GM19025 (cell line): Measurements from ENCODE around the gene SPATA31C1.
"Not testable (repeated sequence)": the region's sequence is repeated elsewhere in the genome, so short reads cannot be mapped to it uniquely, and the experiment has no call there.

Source experiments
- ATAC-seq: cut with Tn5 transposase; IDR thresholded peaks from one replicate; pipeline ENCODE4 v1.9.1; 2021; ENCODE audit warnings: mild to moderate bottlenecking, low read depth, moderate library complexity; ENCODE audit not compliant: unreplicated experiment

Gene SPATA31C1

DNA sequence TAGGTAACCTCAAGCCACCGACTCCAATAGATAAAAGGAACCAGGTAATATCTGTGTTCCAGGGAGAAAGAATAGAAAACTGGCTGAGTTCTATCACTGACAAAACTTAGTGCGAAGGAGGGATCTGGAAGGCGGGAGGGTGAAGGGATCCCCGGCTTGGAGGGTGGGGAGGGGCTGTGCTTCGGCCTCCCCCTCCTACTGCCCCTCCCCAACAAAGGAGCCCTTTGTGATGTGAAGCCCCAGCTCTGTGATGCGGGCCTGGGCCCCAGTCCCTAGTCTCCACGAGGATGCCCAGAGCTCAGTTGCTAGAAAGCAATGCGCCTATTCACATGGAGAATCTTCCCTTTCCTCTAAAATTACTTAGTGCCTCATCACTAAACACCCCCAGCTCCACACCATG lies at the start of gene SPATA31C1:
Gene SPATA31C1, plus strand, starts transcription at position 301 of the 400 bp plus-strand sequence.
- ATAC-seq = not testable (repeated sequence)

DNA sequence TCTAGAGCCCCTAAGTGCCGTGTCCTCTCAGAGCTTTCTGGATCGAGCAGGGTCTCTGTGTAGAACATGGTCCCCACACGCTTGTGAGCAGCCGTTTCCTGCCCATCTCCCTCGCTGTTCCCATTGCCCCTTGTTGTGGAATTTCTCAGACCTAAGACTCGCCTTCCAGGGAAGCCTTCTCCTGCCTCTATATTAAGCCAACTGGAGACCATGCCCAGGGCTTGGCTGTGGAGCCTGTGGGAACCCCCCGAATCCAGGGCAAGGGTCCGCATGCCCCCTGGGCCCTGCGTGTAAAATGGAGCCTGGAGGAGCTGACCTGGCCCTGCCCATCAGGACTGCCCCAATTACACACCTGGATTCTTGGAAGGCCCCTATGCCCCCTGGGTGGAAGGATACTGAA lies 49.6 kb upstream of the SPATA31C1 start:
- no peak for ATAC-seq

DNA sequence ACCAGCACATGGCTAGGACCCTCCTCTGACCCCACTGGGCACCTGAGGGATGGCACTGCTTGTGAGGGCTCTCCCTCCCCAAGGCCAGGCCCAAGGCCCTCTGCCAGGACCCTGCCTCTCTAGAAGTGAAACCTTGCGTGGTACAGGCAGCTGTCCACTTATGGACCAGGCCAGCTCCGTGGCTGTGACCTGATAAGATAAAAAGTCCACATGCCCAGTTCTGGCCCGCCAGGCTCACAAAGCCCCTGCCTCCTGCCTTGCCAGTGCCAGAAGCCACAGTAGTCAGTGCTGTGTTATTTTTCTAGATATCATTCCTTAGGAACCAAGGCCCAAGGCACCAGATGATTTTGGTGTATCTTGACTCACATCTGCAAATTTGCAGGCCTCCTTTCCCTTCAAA lies 49.1 kb upstream of the SPATA31C1 start:
- ATAC-seq = no peak

DNA sequence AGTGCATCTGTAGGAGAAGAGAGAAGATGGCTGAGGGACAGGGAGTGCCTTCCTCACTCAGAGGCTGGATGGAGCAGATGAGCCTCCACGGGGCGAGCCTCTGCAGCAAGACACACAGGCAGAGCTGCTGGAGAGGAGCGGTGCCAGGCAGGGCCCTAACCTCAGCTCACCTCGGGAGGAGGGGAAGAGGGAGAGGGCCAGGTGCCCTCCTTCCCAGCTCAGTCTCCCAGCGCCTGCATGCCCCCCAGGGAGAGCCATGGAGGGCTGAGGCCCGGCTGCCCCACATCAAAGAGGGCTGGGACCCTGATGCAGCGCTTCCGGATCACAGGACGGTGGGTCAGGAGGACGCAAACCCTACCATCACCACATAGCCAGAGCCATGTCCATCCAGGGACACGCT lies 48.7 kb upstream of the SPATA31C1 start:
- ATAC-seq = no peak

DNA sequence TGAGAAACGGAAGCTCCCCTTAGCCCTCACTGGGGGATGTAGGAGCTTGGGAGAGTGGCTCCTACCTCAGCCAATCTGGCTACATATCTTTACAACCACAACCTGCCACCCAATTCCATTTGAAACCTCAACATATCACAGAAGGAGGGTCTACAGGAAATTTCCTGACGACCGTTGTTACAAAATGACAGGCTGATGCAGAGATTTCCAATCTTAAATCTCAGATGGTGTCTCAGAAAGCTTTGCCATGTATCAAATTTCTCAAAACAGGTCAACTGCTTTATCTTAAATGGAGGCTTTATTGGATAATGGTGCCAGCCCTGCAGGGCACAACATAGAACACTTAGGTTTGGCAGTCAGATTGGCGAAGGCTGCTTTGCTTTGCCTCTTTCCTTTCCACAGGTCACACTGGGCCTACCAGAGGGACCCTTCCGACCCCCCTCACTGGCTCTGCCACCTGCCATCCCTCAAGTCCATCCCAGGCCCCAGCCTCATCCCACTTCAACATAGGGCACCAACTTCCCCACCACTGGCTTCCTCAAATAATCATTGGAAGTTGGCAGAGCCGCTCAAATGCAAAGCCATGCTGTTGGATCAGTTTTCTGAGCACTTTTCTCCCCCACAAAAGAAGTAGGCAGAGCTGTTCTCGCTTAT lies 46.2 kb upstream of the SPATA31C1 start:
- ATAC-seq = no peak

DNA sequence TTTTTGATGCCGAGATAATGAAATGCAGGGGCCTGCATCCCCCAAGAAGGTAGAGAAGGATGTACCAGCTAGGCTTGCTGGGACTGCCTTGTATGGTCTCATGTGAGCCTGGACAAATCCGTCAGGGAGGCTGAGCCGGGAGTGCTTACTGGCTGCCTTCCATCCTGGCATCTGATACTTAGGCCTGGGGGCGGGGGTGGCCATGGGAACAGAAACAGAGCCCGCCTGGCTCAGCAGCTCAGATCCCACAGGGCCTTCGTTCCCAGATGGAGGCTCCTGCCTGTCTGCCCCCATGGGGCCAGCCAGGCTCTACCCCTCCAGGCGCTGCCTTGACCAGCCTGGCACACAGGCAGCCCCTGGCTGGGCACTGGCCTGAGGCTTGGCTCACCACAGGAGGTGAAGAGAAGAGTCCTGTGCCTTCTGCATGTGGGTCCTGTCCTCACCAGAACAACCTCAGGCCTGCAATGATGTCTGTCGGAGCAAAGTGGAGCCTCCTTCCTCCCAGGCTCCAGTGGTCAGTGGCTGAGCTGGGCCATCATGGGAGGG lies 45.6 kb upstream of the SPATA31C1 start:
- ATAC-seq = no peak

DNA sequence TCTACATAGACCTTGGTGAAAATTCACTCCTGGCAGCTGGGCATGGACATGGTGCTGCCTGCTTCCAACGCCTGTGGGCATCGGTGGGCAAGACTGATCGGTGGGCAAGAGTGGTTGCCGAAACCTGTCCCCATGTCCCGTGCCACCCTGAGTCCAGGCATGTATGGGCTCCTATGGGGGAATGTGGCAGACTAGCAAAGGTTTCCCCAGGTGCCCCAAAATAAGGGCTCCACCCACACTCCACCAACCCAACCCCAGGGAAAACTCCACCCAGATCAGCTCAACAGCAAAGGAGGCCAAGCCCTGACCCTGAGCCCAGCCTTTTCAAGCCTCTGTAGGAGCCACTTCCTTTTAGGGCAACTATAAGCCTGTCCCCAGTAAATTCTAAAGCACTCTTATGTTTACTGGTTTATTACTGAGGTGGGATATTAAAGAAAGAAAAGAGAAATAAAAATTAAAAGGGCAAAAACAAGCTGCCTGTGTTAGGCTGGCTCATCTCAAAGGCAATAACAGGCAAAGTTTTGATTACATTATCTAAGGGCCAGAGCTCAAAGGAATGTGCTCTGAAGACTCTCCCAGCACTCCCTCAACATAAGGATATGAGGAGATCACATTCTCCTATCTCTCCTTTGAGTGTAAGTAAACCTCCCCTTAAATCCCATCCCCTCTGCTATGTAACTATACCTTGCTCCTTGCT lies 44.0 kb upstream of the SPATA31C1 start:
- no peak for ATAC-seq

DNA sequence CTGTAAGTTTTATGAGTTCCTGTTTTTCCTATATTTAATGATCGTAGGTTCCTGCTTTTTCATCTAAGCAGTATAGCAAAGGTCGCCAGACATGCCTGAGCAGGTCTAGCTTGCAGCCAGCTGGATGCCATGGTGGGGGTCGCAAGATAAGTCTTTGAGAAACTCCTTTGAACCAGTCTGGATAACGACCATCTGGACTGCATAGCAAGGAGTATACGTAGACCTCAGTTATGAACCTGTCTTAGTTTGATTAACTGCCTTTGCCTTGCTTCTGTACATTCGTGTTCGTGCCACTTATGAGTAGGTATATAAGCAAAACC lies 43.5 kb upstream of the SPATA31C1 start:
- no peak for ATAC-seq

DNA sequence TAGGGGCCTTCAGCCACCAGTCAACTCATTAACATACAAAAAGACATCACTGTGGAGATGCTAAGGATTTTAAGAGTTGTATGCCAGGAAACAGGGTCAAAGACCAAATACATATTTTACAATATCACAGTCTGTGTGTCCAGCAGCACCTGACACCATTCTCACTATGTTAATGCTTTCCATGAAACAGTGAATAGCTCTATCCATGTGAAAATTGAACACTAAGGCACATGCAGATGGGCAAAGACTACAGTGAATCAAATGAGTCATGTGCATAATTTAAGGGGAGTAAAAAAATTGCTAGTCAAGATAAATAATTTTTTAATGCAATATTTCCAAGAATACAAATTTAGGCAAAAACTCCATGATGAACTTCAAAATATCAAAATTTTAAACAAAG lies 42.7 kb upstream of the SPATA31C1 start:
- no peak for ATAC-seq

DNA sequence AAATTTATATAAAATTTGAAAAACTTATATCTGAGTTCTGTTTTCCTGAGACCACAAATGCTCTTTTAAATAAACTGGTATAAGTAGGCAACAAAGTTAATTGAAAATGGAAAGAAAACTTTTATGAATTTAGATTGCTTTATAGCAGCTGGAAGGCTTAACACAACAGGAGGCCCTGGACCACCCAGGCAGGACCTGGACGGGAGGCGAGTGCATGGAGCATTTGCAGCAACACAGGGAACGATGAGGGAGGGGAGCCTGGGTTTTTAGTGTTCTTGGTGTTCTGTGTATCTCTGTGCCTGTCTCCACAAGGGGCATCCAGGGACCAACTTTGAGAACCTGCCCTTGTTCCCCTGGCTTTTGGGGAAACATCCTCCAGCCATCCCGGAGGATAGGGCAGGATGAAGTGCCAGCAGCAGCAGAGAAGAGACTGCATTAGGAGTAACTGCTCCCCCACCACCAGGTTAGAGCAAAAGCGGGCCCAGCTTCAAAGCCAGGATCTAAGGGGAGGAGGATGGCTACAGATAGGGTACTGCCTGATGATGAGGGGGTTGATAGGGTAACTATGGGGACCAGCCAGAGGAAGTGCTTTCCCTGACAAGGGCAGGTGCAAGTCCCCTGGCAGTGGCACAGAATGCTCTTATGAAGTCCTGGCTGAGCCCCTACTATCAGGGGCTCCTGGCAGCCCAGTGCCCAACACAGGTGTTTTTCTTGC lies 41.8 kb upstream of the SPATA31C1 start:
- no peak for ATAC-seq

DNA sequence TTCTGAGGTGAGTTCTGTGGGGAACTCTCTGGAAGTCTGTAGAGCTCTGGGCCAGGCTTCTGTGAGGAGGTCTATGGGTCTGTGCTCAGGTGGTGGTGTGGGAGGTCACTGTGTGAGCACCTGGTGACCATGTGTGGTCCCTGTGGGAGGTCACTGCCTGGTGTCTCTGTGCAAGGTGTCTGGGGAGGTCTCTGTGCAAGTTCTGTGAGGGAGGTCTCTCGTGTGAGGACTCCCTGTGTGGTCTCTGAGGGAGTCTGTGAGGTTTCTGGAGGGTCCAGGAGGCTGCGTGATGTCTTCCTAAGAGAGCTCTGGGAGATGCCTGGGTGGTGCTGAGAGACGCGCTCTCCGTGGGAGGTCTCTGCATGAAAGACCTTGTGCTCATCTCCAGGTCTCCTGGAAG lies 41.1 kb upstream of the SPATA31C1 start:
- ATAC-seq = no peak

DNA sequence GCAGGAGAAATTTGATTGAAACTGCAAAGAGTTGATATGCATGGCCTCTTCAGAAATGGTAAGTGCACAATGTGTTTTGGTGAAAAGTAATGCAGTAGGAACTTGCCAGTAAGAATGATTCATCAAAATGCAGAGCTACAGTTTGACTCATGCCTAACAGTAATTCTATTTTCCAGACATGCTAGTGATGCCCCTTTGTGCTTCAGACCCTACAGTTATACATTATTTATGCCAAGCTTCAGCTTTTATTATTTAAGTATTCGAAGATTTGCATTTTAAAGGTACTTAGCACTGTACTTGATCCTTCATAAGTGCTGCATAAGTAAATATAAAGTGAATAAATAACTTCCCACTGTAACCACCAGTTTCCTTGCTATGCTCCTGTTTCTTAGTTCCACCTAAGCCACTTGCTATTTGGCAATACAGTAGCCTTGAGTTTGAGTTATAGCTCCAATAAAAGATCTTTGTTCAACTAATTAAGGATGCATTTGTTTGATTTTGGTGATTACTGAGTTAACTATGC lies 38.7 kb upstream of the SPATA31C1 start:
- ATAC-seq = no peak

DNA sequence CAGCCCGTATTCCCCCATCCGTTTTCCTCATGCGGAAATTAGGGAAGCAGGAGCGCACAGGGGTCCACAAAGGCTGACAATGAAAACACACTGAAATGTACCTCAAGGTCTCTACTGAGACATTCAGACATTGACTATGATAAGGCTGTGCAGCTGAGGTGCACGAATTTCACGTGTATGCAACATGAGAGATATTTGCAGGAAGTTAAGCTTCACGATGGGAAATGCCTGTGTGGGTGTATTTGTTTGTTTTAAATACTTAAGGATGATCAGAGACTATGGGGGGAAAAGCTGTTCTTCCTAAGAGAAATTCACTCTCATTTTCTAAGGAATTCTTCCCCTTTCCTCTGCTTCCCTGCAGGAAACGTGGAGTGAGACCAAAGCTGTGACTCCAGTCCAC lies 37.6 kb upstream of the SPATA31C1 start:
- ATAC-seq = no peak

DNA sequence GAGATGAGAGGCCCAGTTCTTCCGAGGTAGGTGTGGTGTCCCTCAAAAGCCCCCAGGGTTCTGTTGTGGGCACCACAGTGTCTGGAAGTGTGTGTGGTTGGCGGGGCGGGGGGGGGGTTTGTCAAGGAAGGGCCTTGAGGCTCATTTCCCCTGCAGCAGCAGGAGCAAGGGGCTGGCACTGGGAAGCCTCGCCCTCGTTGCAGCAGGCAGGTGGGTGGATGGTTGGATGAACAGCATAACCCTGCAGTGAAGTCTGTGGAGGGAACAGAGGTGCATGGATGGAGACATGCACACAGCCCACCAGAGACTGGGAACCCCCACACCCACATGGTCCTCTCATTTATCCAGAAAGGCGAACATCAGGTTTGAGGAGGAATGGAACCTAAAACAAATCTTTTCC lies 37.1 kb upstream of the SPATA31C1 start:
- ATAC-seq = no peak

DNA sequence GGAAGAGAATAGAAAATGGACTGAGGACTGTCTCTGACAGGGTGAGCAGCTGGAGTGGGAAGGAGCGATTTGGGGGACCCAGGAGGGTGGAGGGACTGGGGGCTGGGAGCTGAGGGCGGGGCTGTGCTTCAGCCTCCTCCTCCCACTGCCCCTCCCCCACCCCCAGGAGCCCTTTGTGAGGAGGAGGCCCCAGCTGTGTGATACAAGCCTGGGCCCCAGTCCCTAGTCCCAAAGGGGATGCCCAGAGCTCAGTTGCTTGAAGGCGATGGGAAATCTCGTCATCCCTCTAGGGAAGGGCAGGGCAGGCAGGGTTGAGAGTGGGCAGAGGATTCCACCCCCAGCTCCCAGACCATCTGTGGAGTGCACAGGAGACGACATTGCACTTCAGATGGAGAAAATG lies 35.1 kb upstream of the SPATA31C1 start, which contains the start of gene SPATA31E1:
Gene SPATA31E1, plus strand, starts transcription at position 251 of the 400 bp plus-strand sequence. Its CDS starts 15 bp downstream, at position 266.
- no peak for ATAC-seq

DNA sequence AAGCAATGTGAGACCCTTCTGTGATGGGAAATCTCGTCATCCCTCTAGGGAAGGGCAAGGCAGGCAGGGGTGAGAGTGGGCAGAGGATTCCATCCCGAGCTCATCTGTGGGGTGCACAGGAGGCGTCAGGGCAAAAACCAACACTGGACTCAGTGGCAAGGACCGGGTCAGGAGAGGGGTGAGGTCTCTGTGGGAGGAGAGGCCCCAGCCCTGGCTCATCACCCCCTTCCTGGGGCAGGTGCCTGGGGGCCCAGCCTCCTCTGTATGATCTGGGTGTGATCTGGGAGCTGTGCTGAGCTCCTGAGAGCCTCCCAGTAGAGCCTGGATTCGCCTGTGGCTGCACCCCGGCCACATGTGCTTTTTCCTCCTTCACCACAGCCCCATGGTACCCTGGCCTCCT lies 34.5 kb upstream of the SPATA31C1 start:
- no peak for ATAC-seq

DNA sequence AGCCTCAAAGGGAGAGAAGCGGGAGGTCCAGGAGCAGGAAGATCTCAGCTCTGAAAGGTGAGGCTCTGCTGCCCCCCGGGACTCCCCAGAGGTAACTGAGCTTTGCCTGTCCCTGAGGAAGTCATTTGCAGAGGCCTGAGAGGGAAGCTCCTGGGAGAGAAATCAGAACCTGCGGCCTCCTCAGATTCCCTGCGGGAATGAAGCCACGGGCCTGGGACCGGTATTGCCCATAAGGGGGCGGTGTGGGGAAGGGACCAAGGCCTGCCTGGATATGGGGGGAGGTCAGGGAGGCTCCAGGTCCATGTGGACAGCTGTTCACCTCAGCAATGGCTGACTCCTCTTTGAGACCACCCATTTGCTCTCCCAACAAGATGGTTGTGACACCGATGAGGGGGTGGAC lies 33.8 kb upstream of the SPATA31C1 start:
- no peak for ATAC-seq

DNA sequence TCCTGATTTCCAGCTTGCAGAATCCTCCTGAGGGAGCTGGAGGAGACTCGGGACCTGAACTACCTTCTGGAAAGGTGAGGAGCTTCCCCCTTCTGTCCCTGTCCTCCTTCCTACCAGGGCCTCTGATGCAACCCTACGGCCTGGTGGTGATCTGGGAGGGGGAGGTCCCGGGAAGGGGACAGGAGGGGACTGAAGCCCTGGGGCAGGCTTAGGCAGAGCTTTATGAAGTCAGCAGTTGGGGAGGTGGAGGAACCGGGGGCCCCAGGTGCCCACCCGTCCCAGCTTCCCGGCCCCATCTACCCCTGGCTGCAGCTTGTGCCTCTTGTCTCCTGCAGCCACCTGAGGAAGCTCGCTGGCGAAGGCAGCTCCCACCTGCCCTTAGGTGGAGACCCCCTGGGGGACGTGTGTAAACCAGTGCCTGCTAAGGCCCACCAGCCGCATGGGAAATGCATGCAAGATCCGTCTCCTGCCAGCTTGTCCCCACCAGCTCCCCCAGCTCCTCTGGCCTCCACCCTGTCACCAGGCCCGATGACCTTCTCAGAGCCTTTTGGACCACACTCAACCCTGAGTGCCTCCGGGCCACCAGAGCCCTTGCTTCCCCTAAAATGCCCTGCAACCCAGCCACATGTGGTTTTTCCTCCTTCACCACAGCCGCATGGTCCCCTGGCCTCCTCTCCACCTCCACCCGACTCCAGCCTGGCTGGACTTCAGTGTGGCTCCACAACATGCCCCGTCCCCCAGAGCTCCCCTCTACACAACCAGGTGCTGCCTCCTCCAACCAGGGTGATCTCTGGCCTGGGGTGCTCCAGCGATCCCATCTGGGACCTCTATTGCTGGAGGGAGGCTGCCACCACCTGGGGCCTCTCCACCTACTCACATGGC lies 32.9 kb upstream of the SPATA31C1 start:
- ATAC-seq = no peak

DNA sequence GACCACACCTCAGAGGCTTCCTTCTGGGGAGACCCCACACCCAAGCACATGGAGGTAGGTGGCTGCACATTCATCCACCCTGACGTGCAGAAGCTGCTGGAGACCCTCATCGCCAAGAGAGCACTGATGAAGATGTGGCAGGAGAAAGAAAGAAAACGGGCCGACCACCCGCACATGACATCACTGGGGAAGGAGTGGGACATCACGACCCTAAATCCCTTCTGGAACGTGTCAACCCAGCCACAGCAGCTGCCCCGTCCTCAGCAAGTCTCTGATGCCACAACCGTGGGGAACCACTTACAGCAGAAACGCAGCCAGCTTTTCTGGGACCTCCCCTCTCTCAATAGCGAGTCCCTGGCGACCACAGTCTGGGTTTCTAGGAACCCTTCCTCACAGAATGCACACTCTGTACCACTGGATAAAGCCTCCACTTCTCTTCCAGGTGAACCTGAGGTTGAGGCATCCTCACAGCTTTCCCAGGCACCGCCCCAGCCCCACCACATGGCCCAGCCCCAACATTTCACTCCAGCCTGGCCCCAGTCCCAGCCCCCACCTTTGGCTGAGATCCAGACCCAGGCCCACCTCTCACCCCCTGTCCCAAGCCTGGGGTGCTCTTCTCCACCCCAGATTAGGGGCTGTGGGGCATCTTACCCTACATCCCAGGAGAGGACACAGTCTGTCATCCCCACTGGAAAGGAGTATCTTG lies 32.1 kb upstream of the SPATA31C1 start:
- ATAC-seq = no peak
